Measurements from ENCODE around the gene KIAA2012.
"Not testable (repeated sequence)": the region's sequence is repeated elsewhere in the genome, so short reads cannot be mapped to it uniquely, and the experiment has no call there.

Gene KIAA2012

DNA sequence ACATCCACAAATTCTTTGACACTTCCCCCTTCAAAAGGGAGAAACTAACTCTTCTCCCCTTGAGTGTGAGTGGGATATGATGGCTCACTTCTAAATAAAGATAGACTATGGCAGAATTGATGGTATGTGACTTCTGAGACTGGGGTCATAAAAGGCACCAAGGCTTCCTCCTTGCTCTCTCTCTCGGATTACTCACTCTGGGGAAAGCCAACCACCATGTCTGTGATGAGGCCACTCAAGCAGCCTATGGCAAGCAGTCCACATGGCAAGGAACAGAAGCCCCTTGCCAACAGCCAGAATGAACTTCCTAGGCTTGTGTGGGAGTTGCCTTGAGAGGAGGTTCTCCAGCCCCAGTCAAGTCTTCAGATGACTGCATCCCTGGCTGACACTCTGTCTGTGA lies 43.6 kb downstream of the KIAA2012 start:
- peak; percentile 46 for DNase-seq (ENCODE audit: low read depth)

DNA sequence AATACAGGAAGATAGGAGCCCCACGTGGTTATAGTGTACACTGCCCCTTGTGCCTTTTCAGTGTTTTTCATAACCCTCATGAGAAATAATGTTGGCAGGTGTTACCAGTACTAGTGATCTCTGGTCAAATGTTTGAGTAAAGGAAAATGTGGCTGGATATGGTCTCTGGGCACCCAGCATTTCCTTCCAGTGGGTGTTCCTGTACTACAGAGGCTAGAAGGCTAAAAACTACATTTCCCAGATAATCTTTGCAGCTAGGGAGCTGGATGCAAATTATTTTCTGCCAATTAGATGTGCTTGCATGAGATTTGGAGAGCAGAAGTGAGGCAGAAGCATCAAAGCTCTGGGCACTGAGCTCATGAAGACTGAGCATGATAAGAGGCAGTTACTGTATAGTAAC lies 45.1 kb downstream of the KIAA2012 start:
- DNase-seq (ENCODE audit: low read depth) = no peak

DNA sequence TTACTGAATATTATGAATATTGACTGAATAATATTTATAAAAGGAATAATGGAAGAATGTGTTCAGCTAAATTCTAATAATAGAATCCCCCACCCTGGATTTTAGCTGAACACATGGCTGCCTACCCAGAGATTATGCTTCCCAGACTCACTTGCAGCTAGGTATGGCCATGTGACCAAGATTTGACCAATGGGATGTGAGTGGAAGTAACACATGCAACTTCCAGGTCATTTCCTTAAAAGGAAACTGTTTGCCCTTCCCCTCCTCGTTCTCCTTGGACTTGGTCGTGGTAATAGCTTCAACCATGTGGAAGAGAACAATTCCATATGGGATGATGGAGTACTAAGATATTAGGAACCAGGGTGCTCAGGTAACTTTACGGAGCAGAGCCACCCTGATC lies 47.8 kb downstream of the KIAA2012 start:
- no peak for DNase-seq (ENCODE audit: low read depth)

DNA sequence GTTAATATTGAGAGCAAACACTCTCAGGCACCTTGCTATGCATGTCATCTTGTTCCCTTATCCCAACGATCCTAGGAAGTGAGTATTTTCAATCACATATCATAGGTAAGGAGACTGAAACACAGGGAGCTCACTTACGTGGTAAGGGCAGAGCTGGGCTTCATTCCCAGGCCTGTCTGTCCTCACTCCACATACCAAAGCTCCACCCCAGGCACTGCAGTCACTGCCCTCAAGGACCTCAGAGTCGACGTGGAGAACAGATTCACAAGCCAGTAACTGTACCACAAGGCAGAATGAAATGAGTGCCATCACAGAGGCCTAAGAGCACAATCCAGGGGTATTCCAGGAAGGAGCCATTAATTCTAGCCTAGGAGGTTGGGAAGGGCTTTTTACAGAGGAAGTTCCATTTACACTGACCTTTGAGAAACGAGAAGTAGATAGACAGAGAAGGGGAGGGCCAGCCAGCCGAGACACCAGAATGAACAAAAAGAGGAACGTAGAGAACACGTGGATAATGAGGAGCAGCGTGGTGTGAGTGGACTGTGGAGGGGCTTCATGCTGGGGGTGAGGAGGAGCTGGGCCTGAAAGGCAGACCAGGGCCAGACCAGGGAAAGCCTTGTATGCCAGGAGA lies 48.6 kb downstream of the KIAA2012 start:
- no peak for DNase-seq (ENCODE audit: low read depth)

DNA sequence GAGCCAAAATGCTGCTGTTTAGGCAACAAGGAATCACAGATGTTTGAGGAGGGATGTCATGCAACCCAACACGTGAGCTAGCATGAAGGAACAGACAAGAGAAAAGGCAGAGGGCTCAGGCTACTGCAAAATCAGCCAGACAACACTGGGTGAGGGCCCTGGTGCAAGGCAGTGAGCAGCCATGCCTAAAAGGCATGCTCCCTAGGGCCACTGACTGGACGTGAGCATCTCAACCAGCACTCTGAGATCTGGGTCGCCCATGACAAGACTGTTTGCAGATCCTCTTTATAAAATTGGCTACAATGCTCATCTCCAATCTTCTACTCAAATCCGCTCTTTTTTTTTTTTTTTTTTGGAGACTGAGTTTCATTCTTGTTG lies 49.1 kb downstream of the KIAA2012 start:
- DNase-seq (ENCODE audit: low read depth) = no peak

DNA sequence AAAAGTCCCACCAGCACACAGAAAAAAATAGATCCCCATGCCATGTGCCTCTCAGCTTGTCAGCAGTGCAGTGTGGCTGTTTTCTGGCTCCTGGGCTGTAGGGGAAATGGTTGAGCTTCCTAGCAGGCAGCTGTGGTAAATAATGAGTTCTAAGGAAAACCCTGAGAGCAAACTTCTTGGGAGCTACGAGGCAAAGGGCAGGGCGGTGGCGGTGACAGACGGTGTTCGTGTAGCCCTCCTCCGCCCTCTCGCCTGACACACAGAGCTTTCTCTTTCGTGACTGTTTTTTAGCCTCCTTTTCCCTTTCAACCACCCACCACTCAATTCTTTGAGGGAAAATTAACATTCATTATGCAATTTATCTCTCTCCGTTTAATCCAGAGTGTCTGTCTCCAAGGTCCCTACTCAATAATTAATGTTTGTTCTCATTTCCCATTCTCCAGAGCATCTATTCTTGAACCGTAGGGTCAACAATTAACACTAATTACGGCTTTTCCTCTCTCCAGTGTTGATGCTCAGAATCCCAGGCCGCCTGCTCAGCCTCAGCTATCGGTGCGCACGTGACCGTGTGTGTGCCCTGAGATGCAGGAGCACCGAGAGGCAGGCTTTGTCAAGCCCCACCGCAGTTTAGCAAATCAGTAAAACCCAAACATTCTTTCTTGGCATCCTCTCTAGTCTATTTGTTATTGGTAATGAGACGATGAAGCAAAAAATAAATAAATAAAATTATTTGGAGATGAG lies 50.1 kb downstream of the KIAA2012 start:
- no peak for DNase-seq (ENCODE audit: low read depth)

DNA sequence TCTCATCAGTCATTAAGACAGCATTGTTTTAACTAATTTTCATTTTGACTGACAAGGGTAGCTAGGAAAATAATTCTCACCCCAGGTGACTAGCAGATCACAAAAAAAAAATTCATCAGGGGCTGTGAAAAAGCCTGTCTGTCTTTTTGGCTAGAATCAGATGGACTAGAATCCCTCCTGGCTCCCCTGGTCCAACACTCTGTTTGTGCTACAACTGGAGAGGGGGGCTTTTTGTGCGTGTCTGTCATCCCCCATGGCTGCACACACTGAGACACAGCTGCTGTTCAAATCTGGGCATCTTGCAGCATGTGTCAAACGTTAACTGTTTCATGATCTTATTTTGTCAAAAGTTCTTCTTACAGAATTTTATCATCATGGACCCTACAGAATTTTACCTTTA lies 51.2 kb downstream of the KIAA2012 start:
- no peak for DNase-seq (ENCODE audit: low read depth)

DNA sequence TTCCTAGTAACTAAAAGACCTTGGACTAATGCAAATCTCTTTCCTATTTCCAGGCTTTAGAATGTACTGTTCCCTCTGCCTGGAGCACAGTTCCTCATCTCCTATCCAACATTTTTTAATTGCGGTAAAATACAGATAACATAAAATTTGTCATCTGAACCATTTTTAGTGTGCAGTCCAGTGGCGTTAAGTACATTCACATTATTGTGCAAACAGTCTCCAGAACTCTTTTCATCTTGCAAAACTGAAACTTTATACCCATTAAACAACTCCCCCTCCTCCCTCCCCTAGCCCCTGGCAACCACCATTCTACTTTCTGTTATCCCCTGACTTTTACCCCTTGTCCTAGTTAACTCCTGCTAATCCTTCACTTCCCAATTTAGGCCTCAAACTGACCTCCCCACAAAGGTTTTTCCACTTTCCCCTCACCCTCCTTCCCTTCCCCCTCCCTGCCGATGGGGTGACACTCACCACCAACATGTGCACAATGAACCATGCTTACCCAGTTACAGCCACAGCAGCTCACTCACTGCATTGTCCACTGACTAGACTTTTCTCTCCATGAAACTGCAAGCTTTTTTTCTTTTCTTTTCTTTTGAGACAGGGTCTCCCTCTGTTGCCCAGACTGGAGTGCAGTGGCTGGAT lies 54.8 kb downstream of the KIAA2012 start:
- DNase-seq (ENCODE audit: low read depth) = no peak

DNA sequence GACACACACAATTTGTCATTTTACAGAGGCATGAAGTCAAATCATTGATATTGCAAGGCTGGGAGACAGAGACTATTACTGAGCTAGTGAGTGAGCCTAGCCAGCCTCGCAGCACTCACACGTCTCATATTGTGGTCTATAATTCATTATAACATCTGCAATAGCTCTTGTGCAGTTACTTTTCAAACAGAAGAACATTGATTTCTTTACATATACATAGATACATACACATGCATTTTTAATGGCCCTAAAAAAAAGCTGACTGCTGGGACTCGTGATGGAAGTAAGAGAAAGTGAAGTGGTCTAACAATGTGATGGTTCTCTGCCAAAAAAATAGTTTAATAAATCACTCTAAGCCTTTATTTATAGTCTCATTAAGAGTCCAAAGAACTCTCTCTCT lies 56.8 kb downstream of the KIAA2012 start:
- no peak for DNase-seq (ENCODE audit: low read depth)

DNA sequence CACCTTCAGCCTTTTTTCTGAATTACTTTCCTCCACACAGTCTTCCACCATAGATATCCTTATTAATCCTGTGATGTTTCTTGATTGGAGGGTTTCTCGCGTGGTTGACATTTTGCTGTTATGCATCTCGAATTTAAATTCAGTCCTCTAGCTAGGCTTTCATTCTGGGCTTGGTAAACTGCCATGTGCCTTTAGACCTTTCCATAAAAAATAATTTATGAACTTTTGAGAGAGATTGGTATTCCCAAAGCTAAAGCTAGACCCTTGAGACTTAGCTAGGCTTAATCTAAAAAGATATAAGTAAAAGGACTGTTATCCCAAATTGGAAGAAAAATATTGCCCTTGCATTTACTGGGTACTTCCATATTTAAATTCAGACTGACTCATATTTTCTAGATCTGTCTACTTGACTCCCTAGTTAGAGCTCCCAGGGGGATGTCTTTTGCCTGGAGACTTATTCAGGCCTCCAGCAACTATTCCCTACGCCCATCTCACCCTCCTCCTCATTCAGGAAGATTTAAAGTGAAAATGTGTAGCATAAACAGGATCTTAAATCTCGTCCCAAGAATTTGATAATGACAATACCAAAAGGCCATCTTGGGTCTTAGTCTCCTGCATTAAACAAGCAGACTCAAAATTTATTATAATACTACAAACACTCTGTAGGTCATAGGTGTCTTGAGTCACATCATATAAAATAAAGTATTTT lies 60.3 kb downstream of the KIAA2012 start:
- no peak for DNase-seq (ENCODE audit: low read depth)

DNA sequence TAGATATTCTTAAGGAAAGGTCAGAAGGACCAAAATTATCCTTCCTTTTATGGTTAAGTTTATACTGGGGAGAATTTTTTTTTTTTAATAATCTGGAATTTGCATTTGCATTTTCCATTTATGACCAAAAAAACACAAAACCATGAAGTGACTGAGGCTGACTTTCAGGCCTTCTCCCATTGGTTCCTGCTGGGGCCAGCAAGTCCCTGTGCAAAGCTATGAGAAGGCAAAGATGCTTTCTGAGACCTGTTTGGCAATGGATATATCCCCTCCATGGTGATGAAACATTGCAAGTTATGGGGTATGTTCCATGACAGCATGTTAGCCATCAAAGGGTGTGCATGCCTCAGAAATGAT lies 60.8 kb downstream of the KIAA2012 start:
- no peak for DNase-seq (ENCODE audit: low read depth)

DNA sequence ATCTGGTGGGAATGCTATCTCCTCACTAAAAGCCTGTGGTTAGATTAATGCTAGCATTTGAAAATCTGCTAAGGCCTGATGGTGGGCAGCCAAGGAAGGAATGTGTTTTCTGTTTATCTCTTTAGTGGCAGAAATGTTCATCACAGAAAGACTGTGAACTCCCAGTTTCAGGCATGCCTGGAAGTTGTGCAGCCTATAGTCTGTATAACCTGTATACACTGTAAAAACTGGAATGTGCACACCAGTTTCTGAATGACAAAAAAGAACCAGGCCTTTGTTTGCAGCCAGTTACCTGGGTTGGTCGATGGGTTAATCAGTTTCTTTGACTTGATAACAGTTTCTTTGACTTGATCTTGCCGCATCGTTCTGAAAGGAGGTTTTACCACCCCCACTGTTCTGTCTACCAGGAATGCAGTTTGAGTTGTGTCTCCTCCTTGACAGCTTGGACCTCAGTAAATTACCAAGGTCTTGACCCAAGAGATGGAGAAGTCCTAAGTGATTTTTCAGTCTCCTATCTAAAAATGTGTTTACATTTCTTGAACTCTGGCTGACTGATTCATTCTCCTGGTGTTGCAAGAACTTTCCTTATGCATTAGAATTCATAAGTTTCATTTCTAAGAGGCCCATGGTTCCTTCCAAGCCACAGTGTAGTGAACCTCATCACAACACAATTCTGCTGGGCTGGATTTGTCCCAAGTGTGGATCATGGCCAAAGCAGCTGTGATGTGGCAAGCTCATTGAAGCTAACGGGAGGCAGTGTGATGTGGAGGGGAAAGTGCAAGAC lies 62.2 kb downstream of the KIAA2012 start:
- DNase-seq (ENCODE audit: low read depth) = peak; percentile 94

DNA sequence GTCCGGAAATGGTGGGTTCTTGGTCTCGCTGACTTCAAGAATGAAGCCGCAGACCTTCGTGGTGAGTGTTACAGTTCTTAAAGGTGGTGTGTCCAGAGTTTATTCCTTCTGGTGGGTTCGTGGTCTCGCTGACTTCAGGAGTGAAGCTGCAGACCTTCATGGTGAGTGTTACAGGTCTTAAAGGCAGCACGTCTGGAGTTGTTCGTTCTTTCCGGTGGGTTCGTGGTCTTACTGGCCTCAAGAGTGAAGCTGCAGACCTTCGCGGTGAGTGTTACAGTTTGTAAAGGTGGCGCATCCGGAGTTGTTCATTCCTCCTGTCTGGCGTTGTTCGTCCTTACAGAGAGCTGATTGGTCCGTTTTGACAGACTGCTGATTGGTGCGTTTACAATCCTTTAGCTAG lies 63.0 kb downstream of the KIAA2012 start:
- DNase-seq (ENCODE audit: low read depth) = not testable (repeated sequence)

DNA sequence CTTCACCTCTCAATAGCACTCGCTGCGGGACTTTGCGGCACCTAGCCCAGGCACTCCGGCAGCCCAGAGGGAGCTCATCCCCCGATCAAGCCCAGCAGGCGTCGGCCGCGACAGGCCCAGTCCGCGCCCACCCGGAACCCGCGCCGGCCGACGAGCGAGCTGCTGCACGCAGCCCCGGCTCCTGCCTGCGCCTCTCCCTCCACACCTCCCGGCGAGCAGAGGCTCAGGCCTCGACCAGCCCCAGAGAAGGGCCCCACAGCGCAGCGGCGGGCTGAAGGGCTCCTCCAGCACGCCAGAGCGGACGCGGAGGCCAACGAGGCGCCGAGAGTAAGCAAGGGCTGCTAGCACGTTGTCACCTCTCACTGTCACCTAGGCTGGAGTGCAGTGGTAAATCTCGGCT lies 63.5 kb downstream of the KIAA2012 start:
- no peak for DNase-seq (ENCODE audit: low read depth)

DNA sequence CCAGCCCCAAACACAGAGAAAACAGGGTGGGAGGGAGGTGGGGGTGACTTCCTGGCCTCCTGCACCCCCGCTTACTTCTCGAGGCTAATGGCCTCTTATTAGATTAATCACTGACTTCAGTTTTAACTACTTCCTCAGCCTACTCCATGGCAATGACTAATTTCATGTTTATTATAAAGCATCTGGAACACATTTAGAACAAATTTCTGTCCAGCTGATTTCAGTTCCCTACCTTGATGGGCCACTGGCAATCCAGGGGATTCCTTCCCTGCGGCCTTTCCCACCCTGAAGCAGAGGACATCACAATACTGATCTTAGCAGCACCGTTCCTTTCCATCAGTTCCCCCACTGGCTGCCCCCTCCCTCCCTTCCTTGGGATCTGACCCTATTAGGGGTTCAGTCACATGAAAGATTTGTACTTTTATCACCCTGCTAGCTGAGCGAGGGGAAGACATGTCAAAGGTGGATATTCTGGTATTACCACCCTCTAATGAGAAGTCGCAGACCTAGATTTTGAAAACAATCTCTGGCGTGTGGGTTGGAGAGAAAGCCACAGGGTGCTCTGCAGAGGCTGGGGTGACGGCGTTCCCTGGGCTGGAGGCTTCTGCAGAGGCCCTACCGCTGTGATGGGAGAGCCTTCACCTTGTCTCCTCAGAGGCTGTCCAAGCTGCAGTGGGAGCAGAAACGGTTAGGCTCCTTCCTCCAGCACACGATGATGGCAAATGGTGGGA lies 67.6 kb downstream of the KIAA2012 start:
- DNase-seq (ENCODE audit: low read depth) = peak; percentile 58

DNA sequence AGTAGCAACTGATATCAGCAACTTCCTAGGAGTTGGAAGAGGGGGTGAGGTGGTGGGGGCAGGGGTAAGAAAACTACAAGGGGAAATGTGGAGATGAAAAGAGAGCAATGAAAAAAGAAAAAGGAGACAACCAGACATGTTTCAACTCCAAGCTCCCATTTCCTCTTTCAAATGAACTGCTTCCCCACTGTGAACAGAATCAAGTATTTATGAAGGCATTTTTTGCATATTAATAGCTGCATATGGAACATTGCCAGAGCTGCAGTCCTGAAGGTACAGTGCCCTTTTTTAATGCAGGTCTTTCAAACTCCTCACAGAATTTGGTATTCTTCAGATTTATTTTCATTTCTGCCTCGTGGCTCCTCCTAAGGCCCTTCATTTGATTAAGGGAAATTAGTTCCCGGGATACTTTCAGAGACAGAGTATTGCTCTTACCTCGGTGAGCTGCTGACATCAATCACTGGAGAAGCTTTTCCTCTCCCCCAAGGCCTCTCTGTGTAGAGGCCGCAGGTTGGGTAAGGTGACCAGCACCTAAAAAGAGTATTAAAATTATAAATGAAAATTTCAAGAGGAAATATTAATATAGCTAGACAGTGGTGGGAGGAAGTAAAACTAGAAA lies 68.4 kb downstream of the KIAA2012 start:
- no peak for DNase-seq (ENCODE audit: low read depth)

DNA sequence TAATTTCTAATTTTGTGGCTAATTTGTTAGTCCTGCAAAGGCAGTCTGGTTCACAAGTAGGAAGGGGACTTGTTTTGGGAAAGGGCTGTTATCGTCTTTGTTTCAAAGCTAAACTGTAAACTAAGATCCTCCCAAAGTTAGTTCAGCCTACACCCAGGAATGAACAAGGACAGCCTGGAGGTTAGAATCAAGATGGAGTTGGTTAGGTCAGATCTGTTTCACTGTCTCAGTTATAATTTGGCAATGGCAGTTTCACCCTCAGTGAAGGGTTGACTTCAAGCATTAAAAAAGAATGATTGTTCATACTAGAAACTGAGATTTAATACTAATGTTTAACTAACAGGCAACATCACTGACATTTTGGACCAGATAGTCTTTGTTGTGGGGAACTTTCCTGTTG lies 69.5 kb downstream of the KIAA2012 start:
- DNase-seq (ENCODE audit: low read depth) = no peak

DNA sequence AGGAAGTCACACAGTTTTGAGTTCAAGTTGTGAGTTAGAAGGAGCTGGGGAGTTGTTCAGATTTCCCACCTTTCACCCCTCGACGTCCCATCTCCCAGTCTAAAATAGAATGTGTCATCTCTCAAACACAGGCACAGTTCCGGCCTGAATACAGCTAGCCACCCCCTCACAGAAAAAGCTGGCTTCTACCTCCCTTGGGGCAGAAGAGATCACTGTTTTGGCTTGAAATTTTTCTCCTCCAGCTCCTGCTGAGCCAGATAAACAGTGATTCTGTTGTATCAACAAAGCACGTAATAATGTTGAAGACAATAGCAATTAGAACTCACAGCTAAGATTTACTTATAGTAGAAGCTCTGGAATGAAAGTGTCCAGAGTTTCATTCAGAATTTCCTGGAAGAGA lies 74.7 kb downstream of the KIAA2012 start:
- DNase-seq (ENCODE audit: low read depth) = no peak

DNA sequence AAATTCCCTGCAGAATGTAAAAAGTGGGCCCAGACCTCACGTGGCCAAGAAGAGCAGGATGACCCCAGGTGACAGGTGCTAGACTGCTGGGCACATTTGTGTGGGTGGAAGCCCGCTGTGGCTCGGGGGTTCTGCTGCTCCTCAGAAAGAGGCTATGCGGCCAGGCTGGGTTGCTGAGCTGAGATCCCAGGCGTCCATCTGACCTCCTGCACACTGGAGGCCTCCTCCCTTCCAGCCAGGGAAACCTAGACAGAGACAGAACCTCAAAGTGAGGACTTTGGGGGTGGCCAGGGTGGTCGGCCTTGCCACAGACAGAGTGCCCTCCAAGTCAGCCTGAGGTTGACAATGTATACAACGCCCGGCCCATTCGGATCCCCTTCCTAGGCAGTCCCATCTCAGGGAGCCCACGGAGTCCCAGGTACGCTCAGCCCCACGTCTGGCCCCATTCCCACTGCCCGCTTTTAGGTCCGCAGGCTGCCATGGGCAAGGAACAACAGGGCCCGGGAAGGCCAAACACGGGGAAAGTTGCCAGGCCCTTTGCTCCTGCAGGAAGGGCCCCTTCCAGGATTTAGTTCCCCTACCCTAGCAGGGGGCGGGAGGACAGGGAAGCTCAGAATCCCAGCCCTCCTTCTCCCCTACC lies 75.6 kb downstream of the KIAA2012 start:
- no peak for DNase-seq (ENCODE audit: low read depth)

DNA sequence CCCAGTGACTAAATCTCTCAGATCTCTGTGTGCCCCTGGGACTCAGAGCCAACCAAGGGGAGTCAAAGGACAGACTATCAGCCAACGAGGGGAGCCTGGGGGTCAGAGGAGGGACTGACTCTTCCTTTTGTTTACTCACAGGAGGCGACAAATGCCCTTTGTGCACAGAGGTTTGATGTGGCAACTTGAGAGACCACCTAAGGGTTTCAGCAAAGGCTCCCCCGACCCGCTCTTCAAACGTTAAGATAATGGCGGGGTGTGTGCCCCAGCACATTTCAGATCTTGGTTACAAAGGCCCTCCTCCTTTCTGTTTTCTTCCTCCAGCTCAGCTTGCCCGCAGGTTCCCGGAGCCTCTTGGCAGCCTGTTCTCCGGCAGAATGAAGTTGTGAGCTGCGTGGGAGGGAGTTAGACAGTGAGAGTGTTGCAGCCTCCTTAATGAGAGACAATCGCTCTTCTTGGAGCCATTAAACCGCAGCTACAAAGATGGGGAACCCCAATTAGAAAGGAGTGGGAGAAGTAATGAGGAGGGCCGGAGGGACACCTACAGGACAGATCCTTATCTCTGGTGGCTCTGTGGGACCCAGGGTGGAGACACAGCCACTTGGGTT lies 76.2 kb downstream of the KIAA2012 start:
- DNase-seq (ENCODE audit: low read depth) = no peak

Data from ELR (cell line).